Epithelial cell of esophagus (primary cell): ENCODE measurements around the gene DCAKD.
A peak's percentile ranks its signal among the peaks of the same experiment; 100 is the strongest.

Source experiments
- DNase-seq: peaks from one replicate; pipeline ENCODE4 v3.0.0; 2010; ENCODE audit warnings: low read depth
- H3K4me3 ChIP-seq: 2 replicates; pipeline ENCODE4 v1.5.1; 2011; ENCODE audit warnings: mild to moderate bottlenecking, low read length, control low read depth
- CTCF ChIP-seq: IDR thresholded peaks from 2 replicates; pipeline ENCODE4 v1.5.1; 2011; ENCODE audit warnings: low read depth, mild to moderate bottlenecking, low read length, control low read depth, inconsistent platforms; ENCODE audit not compliant: insufficient read depth; ENCODE audit errors: missing control alignments

DCAKD gene

GRCh38 chr17:44981221-44981968, 70.0 kb downstream of the DCAKD start:
- no peak for TF ChIP-seq CTCF
- peak; percentile 85 for DNase-seq
- peak overlapping the region; percentile 11 for H3K4me3 ChIP-seq

- TF ChIP-seq CTCF: no peak
- no peak overlapping the region for H3K4me3 ChIP-seq
- DNase-seq: no peak
Observed at GRCh38 chr17:44979426-44979995, 71.9 kb downstream of the DCAKD start.

GRCh38 chr17:44978807-44979206, 72.6 kb downstream of the DCAKD start:
- TF ChIP-seq CTCF: no peak
- no peak for DNase-seq
- no peak overlapping the region for H3K4me3 ChIP-seq

GRCh38 chr17:44977814-44978550, 73.5 kb downstream of the DCAKD start:
- no peak overlapping the region for H3K4me3 ChIP-seq
- no peak for DNase-seq
- TF ChIP-seq CTCF: no peak

- no peak for TF ChIP-seq CTCF
- no peak overlapping the region for H3K4me3 ChIP-seq
Observed at GRCh38 chr17:44977065-44977464, 74.4 kb downstream of the DCAKD start.

GRCh38 chr17:44976206-44976605, 75.2 kb downstream of the DCAKD start:
- no peak overlapping the region for H3K4me3 ChIP-seq
- no peak for DNase-seq
- no peak for TF ChIP-seq CTCF

More at GRCh38 chr17:44977065-44977464, 74.4 kb downstream of the DCAKD start:
- DNase-seq: no peak
